NCI-H1694 treated with DMSO at 0.1 percent for 48 hours (cell line): ENCODE measurements around the gene ATAT1.

ENCODE experiments used
- DNase-seq: peaks from one replicate; lab custom pipeline; 2025; lab: John Stamatoyannopoulos, UW

ATAT1 gene

DNA sequence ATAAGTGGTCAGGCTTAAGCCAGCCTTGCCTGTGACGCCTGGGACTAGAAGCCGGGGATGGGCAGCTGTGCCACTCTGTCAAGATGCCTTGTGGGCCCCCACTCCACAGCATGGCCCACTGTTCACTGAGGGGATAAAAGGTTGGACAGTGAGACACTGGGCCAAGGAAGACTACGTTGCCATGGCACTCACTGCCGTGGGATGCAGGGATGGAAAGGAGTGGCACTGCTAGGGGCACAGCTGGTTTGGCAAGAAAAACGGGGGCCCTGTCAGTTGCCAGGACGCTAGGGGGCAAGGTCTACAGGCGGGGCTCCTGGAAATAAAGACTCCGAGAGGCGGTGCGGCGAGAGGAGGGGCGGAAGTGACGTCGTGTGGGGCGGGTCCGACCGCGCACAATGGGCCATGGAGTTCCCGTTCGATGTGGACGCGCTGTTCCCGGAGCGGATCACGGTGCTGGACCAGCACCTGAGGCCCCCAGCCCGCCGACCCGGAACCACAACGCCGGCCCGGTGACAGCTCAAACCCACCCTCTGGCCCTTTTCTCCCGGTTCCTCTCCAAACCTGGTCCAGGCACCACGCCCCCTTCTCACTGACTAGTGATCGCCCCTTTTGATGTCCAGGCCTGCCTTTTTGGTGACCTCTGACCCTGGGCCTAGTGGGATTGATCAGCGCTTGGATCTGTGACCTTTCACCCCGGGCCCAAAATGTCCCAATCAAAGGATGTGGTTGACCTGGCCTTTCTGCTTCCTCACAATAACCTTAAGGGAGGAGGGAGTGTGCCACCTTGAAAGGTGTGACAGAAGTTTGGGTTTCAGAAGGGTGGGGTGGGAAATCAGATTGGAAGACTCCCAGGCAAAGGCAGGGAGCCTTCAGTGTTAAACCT is at the start of gene ATAT1:
TSS of gene ATAT1 (plus strand) at position 391 of the 883 bp plus-strand sequence.
- DNase-seq: peak; percentile 36

GRCh38 chr6:30578051-30578450 is 48.6 kb upstream of the ATAT1 start:
- DNase-seq: no peak

DNA sequence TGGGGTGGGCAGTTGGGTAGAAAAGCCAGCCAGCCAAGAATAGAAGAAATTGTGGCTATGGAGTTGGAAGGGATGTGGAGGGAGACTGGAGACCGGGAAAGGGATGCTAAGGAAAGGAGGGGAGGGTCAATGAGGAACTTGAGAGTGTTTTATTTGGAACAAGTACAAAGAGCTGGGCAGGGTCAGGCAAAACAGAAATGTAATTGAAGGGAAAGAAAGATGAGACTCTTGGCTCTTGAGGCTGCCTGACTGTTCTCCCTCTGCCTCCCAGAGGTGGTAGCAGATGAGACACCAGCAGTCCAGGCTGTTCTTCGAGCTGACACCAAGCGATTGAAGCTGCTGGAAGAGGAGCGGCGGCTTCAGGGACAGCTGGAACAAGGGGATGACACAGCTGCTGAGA is 42.8 kb upstream of the ATAT1 start:
- no peak for DNase-seq

DNA sequence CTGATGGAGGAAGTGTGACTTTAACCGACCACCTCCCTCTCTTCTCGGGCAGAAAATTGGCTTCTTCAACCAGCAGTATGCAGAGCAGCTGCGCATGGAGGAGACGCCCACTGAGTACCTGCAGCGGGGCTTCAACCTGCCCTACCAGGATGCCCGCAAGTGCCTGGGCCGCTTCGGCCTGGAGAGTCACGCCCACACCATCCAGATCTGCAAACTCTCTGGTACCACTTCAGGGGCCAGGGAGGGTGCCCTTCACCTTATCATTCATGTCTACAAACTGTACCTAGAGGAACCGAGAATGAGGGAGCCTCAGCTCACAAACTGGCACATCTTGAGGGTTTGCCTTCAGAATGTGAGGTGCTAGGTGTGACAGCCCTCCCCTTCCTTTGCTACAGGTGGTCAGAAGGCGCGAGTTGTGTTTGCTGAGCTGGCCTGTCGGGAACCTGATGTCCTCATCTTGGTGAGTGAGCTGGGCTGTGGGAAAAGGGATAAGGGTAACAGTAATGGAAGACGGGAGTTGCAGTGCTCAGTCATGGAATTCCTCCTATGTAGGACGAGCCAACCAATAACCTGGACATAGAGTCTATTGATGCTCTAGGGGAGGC is 36.8 kb upstream of the ATAT1 start:
- DNase-seq: no peak

- no peak for DNase-seq
These were observed 36.2 kb upstream of the ATAT1 start for GRCh38 chr6:30590509-30590908.

GRCh38 chr6:30591008-30591407 is 35.7 kb upstream of the ATAT1 start:
- no peak for DNase-seq

GRCh38 chr6:30592287-30592686 is 34.4 kb upstream of the ATAT1 start:
- no peak for DNase-seq

GRCh38 chr6:30597315-30598144 is 29.1 kb upstream of the ATAT1 start:
- peak; percentile 64 for DNase-seq

DNA sequence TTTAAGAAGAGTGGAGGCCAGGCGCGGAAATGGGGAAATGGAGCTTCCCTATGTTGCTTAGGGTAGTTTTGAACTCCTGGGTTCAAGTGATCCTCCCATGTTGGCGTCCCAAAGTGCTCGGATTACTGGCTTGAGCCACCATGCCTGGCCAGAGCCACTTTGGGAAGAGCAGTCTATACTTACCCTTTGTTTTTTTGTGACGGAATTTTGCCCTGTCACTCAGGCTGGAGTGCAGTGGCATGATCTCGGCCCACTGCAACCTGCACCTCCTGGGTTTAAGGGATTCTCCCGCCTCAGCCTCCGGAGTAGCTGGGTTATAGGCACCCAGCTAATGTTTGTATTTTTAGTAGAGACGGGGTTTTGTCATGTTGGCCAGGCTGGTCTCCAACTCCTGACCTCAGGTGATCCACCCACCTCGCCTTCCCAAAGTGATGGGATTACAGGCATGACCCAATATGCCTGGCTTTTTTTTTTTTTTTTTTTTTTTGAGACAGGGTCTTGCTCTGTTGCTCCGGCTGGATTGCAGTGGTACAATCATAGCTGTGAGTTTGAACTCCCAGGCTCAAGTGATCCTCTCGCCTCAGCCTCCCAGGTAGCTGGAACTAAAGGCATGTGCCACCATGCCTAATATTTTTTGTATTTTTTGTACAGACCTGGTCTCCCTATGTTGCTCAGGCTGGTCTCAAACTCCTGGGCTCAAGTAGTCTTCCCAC is 27.6 kb upstream of the ATAT1 start:
- no peak for DNase-seq

- no peak for DNase-seq
These were observed 26.9 kb upstream of the ATAT1 start for GRCh38 chr6:30599625-30600324.

- no peak for DNase-seq
These were observed 26.2 kb upstream of the ATAT1 start for GRCh38 chr6:30600451-30600961.

GRCh38 chr6:30601436-30601814 is 25.2 kb upstream of the ATAT1 start:
- no peak for DNase-seq

DNA sequence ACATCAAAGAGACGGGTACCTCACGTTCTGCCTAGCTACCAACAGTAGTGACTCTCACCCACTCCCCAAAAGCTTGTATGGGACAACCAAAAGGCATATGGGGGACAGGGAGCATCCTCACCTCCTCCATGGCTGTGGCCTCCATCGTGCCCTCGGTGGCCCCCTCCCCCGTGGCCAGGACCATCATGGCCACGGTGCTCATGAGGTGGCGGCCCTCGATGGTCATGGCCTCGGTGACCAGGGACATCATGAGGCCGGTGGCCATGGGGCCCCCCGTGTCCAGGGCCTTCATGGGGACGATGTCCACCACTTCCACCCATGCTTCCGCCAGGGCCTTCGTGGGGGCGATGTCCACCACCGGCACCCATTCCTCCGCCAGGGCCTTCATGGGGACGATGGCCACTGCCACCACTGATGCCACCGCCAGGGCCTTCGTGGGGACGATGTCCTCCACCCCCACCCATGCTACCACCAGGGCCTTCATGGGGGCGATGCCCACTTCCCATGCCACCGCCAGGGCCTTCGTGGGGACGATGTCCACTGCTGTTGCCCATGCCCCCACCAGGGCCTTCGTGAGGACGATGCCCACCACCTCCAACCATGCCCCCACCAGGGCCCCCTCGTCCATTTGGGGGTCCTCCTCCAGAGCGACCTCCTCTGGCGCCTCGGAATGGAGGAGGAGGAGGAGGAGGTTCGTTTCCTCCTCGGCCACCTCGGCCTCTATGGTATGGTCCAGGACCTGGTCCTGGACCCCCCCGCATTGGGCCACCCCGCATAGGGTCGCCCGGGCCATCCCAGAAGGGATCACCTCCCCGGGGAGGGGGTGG is 24.6 kb upstream of the ATAT1 start:
- DNase-seq: no peak

- DNase-seq: no peak
These were observed 22.7 kb upstream of the ATAT1 start for GRCh38 chr6:30603961-30604360.

- DNase-seq: no peak
These were observed 16.6 kb upstream of the ATAT1 start for GRCh38 chr6:30610065-30610464.

DNA sequence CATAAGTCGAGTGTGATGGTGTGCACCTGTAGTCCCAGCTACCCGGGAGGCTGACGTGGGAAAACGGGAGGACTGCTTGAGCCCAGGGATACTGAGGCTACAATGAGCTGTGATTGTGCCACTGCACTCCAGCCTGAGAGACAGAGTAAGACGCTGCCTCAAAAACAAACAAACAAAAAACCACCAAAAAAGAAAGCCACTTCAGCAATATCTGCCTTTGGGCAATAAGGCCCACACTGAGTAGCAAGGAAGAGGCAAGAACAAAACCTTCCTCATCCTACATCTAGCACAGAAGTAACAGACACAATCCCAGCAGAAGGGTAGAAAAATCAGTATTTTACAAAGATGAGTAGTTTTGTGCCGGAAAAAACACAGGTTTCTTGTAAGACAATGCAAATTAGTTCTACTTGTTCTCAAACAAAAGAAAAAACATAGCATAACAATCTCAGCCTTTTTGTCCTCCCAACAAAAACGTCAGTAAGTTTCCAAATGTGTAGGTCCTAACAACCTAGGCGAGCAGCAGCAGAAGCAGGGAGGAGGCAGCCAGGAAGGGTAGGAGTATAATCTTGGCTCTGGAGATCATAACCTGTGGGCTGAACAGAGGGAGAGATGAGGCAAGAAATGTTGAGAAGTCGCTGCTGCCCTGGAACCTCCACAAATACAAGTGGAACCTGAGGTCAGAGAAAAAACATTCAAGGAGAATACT is 15.4 kb upstream of the ATAT1 start:
- DNase-seq: no peak

- no peak for DNase-seq
These were observed 14.8 kb upstream of the ATAT1 start for GRCh38 chr6:30611856-30612194.

GRCh38 chr6:30612213-30612612 is 14.5 kb upstream of the ATAT1 start:
- DNase-seq: no peak

DNA sequence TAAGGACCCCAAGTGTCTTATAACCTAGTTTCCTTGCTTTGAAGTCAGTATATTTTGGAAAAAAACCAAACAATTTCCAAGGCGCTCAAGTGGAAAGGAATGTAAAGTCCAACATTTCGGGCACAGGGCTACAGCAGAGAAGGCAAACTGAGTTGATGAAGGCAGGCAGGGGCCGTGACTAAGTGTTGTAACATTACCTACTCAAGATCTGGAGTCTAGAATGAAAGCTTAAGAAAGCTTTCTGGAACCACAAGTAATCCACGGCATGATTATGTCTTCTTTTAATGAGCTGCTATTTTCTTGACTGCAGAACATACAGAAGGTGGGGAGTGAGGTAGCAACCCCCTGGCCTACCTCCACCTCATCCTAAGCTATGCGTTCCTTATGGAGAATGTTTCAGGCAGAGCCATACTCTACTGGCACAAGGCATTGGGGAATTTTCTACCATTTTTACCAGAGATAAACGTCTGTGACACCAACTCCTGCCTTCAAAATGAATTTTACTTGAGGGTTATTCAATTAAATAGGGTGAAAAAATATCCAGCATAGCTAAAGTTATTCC is 13.9 kb upstream of the ATAT1 start:
- no peak for DNase-seq
